Measurements from ENCODE around the gene BYSL. TPM values are rescaled to one million over a fixed set of nuclear protein-coding genes. Genes with fewer than 3 reads are reported as not detected.

Gene BYSL
- total and polyA plus RNA-seq, 9 of the 15 experiments (the other 6 are each of a cell fraction or from before 2014, with no cell fraction given), result 22.2 to 92.3 (median 53.4) TPM

DNA sequence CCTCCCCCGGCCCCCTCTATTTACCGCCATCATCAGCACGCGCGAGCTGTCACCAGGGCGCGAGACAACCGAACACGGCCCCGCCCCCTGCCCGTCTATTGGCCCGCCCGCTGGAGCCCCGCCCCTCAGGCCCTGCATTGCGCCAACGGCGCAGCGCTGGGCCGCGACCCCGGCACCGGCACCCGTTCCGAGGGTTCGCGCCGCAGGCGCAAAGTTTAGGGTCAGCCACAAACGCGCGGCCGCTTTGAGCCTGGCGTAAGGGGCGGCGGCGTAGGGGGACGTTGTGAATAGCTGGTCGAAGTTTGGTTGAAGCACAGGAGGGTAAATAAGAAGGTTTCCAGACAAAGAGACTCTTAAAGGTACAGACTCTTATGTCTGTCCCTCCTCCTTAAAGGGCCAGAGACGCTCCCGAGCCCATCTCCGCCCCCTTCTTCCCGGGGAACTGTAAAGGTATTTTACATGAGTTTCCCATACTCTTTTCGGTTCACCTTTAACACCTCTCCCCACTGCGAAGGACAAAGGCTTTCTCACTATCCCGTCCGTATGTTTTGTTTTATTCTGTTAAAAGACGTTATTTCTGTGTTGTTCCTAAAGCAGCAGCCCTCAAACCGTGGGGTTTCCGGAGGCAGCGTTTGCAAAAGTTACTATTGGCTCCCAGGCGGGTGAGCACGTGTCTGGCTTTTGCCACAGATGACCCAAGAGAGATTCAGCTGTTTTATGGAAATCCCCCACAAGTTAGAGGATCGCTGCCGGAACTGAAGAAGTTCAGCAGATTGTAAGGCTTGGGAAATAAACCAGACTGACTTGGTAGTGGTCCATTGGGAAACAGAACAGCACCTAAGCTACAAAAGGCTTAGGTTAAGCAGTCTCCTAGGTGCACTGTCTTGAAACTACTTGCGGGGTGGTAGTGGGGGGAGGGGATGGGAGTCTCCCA, 25.7 kb upstream of the BYSL start, which contains the start of gene USP49 (continued):
- TF ChIP-seq CBFA2T2 (conservative IDR thresholded peaks at IDR 0.05), result peak; percentile 22
- TF ChIP-seq ZNF780A (CRISPR knock-in tag; IDR thresholded peaks at IDR 0.05), result no peak
- TF ChIP-seq RB1 (IDR thresholded peaks at IDR 0.05; ENCODE audit: low read depth), result peak; percentile 88
- TF ChIP-seq SLC30A9 (CRISPR knock-in tag; IDR thresholded peaks at IDR 0.05), result no peak
- TF ChIP-seq DPF2 (IDR thresholded peaks at IDR 0.05), result peak; percentile 74
- no peak; a peak in 1 of 4 replicates for TF ChIP-seq SIX5 (IDR thresholded peaks at IDR 0.05; ENCODE audit: borderline replicate concordance in 1 of 2, insufficient read depth in 1 of 2, low read depth in 1 of 2, low read length in 2 of 2)
- TF ChIP-seq, protein P1, sequence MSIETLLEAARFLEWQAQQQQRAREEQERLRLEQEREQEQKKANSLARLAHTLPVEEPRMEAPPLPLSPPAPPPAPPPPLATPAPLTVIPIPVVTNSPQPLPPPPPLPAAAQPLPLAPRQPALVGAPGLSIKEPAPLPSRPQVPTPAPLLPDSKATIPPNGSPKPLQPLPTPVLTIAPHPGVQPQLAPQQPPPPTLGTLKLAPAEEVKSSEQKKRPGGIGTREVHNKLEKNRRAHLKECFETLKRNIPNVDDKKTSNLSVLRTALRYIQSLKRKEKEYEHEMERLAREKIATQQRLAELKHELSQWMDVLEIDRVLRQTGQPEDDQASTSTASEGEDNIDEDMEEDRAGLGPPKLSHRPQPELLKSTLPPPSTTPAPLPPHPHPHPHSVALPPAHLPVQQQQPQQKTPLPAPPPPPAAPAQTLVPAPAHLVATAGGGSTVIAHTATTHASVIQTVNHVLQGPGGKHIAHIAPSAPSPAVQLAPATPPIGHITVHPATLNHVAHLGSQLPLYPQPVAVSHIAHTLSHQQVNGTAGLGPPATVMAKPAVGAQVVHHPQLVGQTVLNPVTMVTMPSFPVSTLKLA (conservative IDR thresholded peaks at IDR 0.05), result peak; percentile 95 to 97
- peak; percentile 71 for TF ChIP-seq ATF7 (IDR thresholded peaks at IDR 0.05)
- peak; percentile 89 for TF ChIP-seq RBM25 (IDR thresholded peaks at IDR 0.05; ENCODE audit: low read depth, low read length, severe bottlenecking)
- no peak for TF ChIP-seq MTA2 (IDR thresholded peaks at IDR 0.05; ENCODE audit: low read depth)
- TF ChIP-seq KDM4B (IDR thresholded peaks at IDR 0.05; ENCODE audit: borderline replicate concordance in 2 of 2, low read depth in 1 of 2), result 0 out of 4 replicates have a peak, but pooled peaks of 1 of the 2 experiments have one; percentile 30
- peak; percentile 79; the same call in 1 of the 2 replicates for TF ChIP-seq RAD51 (IDR thresholded peaks at IDR 0.05; ENCODE audit: borderline replicate concordance, low read depth)
- TF ChIP-seq, protein P2, sequence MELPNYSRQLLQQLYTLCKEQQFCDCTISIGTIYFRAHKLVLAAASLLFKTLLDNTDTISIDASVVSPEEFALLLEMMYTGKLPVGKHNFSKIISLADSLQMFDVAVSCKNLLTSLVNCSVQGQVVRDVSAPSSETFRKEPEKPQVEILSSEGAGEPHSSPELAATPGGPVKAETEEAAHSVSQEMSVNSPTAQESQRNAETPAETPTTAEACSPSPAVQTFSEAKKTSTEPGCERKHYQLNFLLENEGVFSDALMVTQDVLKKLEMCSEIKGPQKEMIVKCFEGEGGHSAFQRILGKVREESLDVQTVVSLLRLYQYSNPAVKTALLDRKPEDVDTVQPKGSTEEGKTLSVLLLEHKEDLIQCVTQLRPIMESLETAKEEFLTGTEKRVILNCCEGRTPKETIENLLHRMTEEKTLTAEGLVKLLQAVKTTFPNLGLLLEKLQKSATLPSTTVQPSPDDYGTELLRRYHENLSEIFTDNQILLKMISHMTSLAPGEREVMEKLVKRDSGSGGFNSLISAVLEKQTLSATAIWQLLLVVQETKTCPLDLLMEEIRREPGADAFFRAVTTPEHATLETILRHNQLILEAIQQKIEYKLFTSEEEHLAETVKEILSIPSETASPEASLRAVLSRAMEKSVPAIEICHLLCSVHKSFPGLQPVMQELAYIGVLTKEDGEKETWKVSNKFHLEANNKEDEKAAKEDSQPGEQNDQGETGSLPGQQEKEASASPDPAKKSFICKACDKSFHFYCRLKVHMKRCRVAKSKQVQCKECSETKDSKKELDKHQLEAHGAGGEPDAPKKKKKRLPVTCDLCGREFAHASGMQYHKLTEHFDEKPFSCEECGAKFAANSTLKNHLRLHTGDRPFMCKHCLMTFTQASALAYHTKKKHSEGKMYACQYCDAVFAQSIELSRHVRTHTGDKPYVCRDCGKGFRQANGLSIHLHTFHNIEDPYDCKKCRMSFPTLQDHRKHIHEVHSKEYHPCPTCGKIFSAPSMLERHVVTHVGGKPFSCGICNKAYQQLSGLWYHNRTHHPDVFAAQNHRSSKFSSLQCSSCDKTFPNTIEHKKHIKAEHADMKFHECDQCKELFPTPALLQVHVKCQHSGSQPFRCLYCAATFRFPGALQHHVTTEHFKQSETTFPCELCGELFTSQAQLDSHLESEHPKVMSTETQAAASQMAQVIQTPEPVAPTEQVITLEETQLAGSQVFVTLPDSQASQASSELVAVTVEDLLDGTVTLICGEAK (IDR thresholded peaks at IDR 0.05), result no peak; the same call in 1 of the 2 replicates
- TF ChIP-seq, protein P2 (CRISPR knock-in tag; IDR thresholded peaks at IDR 0.05), result no peak
- TF ChIP-seq MCM2 (IDR thresholded peaks at IDR 0.05; ENCODE audit: low read depth), result no peak
- no peak for TF ChIP-seq BMI1 (IDR thresholded peaks at IDR 0.05; ENCODE audit: low read length)
- TF ChIP-seq MCM3 (IDR thresholded peaks at IDR 0.05), result no peak
- TF ChIP-seq BRCA1 (IDR thresholded peaks at IDR 0.05), result no peak
- TF ChIP-seq BRCA1 (CRISPR knock-in tag; IDR thresholded peaks at IDR 0.05), result no peak
